SH-SY5Y (cell line): Measurements from ENCODE around the gene RHOA.

ENCODE experiments used
- GATA2 ChIP-seq: IDR thresholded peaks from 2 replicates; pipeline ENCODE4 v1.6.1; 2011; ENCODE audit warnings: mild to moderate bottlenecking, low read depth, low read length
- GATA3 ChIP-seq: IDR thresholded peaks from 2 replicates; pipeline ENCODE4 v1.6.1; 2011; ENCODE audit warnings: low read depth, mild to moderate bottlenecking, low read length, moderate library complexity

- TF ChIP-seq GATA2: no peak
- TF ChIP-seq GATA3: no peak
Observed at GRCh38 chr3:49352890-49353421, 58.8 kb downstream of the RHOA start.
